Measurements from ENCODE around the gene SLC34A3.

Gene SLC34A3

DNA sequence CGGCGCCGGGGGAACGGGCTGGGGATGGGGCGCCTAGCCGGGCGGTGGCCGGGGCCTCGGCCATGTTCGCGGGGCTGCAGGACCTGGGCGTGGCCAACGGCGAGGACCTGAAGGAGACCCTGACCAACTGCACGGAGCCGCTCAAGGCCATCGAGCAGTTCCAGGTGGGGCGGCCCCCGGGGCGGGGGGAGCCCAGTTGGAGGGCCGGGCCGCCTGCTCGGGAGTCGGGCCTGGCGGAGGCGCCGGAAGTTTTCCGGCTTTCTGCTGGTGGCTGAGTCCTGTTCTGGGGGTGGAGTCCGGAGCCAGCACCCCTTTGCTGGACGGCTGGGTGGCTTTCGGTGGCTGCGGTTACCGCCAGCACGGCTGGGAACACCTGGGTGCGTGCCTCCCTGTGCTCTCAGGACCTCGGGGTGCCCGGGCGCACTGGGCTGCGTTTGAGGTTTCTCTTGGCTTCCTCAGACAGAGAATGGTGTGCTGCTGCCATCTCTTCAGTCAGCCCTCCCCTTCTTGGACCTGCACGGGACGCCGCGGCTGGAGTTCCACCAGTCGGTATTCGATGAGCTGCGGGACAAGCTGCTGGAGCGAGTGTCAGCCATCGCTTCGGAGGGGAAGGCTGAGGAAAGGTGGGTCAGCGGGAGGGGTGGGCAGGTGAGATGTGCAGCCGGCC is 24.9 kb downstream of the SLC34A3 start:
- DNase-seq, result peak in 3 of 56 donors; percentile 50 to 56 (median 50)

DNA sequence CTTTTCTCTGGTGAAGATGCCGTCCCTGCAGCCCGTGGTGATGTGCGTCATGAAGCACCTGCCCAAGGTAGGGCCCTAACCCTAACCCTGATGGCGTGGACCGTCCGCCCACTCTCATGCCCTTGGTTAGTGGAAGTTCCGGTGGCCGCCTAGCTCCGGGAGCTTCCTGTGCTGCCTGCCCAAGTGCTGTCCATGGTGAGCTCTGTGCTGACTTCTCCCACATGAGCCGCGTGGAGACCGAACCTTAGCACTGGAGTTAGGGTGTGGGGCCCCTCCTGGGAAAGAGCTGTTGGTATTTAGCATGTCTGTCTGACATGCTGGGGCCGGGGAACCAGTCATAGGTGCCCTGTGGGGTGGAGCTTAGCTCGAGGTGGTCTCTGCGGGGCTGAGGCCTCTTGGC is 25.7 kb downstream of the SLC34A3 start:
- DNase-seq, result no peak

DNA sequence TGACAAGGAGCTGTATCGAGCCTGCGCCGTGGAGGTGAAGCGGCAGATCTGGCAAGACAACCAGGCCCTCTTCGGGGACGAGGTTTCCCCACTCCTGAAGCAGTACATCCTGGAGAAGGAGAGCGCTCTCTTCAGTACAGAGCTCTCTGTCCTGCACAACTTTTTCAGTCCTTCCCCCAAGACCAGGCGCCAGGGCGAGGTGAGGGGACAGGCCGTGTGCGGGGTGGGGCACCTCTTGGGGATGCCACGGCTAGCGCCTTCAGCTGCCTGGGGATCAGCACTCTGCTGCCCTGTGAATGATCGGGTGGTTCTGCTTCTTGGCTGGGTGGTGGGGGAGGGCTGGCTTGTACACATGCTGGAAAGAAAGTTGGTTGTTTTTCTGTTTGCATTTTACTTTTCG is 26.2 kb downstream of the SLC34A3 start:
- DNase-seq, result no peak

DNA sequence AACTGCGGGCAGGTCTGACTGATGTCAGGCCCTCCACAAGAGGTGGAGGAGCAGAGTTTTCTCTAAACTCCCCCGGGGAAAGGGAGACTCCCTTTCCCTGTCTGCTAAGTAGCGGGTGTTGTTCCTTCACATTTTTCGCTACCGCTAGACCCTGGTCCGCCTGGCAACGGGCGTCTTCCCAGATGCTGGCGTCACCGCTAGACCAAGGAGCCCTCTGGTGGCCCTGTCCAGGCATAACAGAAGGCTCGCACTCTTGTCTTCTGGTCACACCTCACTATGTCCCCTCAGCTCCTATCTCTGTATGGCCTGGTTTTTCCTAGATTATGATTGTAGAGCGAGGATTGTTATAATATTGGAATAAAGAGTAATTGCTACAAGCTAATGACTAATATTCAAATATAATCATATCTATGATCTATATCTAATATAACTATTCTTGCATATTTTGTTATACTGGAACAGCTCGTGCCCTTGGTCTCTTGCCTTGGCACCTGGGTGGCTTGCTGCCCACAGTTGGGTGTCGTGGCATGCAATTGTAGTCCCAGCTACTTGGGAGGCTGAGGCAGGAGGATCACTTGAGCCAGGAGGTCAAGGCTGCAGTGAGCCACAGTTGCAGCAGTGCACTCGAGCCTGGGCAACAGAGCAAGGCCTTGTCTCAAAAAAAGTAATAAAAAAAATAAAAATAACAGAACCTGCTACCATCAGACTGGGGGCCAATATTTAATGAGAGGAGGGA is 31.6 kb downstream of the SLC34A3 start:
- DNase-seq, result peak in 6 of 56 donors; percentile 8 to 51 (median 14)

DNA sequence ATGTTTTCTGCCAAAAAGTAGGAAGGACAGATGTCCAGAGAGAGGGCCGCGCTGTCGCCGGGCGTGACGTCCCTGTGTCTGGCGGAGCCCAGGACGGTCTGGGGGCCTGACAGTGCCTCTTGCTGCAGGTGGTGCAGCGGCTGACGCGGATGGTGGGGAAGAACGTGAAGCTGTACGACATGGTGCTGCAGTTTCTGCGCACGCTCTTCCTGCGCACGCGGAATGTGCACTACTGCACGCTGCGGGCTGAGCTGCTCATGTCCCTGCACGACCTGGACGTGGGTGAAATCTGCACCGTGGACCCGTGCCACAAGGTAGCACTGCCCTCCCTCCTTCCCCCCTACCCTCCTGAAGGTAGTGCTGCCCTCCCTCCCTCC is 32.2 kb downstream of the SLC34A3 start:
- no peak for DNase-seq

DNA sequence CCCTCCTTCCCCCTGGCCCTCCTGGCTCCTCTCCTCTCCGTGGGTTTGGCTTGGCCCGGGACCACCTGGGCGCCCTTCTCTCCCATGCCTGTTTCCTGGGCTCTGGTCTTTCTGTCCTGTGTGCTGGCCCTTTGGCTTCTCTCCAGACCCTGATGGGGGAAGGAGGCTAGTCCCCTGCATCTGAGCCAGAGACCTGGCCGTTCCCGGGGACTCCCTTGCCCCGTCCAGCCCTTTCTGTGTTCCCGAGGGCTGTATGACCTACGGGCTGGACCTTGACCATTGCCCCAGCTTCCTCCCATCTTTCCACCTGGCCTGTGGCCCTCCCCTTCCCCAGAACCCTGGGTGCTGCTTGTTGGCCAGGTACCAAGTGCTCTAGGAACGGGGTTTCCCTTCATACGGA is 32.8 kb downstream of the SLC34A3 start:
- no peak for DNase-seq

DNA sequence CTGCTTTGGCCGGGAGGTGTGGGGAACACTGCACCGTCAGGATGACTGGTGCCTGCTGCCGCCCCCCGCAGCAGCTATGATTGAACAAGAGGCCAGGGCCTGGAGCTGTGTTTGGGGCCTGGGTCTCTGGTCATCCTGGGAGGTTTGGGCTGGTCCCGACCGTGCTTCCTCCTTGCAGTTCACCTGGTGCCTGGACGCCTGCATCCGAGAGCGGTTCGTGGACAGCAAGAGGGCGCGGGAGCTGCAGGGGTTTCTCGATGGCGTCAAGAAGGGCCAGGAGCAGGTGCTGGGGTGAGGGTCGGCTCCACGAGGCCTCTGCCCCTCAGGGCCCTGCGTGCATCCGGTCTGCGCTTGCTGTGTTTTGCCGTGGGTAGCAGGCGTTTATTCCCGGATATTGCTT is 33.4 kb downstream of the SLC34A3 start:
- DNase-seq, result no peak

DNA sequence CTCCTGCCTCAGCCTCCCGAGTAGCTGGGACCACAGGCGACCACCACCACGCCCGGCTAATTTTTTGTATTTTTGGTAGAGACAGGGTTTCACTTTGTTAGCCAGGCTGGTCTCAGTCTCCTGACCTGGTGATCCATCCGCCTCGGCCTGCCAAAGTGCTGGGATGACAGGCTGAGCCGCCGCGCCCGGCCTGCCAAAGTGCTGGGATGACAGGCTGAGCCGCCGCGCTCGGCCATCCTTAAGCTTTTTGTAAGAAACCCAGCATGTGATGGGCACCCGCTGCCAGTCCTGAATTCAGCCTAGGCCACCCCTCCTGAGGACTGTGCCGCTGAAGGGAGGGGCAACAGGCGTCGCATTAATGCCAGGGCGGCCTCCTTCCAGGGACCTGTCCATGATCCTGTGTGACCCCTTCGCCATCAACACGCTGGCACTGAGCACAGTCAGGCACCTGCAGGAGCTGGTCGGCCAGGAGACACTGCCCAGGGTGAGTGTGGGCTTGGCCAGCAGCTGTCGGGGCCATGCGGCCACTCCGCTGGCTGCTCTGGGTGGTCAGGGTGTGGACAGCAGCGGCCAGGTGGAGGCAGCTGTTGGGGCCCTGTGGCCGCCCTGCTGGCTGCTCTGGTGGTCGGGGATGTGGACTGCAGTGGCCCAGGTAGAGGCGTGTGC is 34.9 kb downstream of the SLC34A3 start:
- no peak for DNase-seq

DNA sequence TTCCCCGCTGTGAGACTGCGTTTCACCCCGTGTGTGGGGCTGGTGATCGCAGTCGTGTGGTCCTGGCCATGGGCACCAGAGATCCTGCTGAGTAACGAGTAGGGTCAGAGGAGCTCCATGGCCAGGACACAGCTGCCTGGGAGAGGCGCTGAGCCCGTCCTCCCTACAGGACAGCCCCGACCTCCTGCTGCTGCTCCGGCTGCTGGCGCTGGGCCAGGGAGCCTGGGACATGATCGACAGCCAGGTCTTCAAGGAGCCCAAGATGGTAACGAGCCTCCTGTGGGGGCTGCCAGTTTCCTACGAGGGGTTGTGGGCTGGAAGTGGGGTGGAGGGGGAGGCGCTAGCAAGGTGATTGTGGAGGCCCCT is 35.4 kb downstream of the SLC34A3 start:
- no peak for DNase-seq

DNA sequence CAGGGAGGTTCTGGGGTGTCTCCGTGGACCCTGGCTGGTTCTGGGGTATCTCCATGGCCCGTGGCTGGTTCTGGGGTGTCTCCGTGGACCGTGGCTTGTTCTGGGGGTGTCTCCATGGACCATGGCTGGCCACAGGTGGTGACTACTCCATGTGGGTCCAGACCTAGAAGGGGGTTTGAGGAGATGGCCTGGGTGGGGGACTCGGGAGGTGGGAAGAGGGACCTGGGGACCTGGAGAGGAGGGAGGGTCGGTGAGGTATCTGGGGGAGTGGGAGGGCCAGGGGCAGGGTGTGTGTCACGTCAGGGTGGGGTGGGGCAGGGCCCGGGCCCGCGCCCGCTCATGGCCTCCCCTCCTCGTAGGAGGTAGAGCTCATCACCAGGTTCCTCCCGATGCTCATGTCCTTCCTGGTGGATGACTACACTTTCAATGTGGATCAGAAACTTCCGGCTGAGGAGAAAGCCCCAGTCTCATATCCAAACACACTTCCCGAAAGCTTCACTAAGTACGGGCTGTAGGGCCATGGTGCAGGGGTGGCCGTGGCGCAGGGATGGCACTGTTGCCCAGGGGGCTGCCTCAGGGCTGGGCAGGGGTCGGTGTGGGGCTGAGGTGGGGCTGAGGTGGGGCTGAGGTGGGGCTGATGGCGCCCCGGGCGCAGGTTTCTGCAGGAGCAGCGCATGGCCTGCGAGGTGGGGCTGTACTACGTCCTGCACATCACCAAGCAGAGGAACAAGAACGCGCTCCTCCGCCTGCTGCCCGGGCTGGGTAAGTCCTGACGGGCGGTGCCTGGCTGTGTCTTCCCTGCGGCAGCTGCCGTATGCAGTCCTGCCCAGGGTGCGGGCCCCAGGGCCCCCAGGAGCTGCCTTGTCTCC is 36.1 kb downstream of the SLC34A3 start:
- no peak for DNase-seq

DNA sequence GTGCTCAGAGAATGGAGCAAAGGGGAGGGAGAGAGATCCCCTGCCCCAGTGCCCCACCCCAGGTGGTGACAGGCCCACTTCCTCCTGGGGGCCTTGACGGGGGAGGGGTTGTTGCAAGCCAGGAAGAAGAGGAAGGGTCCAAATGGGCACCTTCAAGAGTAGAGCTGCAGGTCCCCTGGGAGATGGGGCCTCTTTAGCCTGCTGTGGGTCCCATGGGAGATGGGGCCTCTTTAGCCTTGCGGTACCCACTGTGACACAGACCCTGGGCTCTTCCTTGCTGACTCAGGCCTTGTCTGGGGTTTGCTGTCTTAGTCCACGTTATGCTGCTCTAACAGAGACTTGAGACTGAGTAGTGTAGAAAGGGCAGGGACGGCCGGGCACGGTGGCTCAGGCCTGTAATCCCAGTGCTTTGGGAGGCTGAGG is 37.2 kb downstream of the SLC34A3 start:
- DNase-seq, result no peak

DNA sequence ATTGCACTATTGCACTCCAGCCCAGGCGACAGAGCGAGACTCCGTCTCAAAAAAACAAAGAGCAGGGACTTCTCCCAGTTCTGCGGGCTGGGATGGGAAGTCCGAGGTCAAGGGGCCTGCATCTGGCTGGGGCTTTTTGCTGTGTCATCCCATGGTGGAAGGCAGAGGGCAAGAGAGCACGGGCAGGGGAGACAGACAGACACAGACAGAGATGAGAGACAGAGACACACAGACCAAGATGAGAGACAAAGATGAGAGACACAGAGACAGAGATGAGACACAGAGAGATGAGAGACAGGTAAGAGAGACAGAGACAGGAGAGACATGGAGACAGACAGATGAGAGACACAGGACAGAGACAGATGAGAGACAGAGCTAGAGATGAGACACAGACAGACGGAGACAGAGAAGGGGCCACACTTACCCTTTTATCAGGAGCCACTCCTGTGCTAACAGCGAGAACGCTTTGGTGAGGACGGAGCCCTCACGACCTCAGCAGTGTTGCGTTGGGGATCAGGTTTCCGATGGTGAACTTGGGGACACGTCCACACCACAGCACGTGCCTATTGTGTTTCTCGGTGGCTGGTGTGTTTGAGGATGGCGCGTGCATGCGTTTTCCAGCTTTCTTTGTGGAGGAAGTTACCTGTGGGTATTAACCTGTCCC is 38.0 kb downstream of the SLC34A3 start:
- DNase-seq, result no peak

DNA sequence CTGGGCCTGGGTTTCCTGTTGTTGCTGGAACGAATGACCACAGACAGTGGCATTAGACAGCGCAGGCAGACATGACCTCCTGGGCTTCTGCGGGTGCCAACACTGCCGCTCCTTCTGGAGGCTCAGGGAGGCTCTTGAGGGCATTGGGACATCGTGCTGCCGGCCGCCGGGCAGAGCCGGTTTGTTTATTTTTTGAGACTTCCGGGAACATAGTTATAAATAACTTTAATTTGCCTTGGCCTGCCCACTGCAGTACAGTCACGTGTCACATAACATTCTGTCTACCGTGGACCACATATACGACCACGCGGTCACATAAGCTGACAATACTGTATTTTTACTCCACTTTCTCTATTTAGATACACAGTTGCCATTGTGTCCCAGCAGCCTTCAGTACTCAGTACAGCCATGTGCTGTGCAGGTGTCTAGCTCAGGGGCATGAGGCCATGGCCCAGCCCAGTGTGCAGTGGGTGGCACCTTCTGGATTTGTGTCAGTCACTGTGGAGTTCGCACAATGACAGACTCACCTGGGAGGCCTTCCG is 38.6 kb downstream of the SLC34A3 start:
- DNase-seq, result no peak

DNA sequence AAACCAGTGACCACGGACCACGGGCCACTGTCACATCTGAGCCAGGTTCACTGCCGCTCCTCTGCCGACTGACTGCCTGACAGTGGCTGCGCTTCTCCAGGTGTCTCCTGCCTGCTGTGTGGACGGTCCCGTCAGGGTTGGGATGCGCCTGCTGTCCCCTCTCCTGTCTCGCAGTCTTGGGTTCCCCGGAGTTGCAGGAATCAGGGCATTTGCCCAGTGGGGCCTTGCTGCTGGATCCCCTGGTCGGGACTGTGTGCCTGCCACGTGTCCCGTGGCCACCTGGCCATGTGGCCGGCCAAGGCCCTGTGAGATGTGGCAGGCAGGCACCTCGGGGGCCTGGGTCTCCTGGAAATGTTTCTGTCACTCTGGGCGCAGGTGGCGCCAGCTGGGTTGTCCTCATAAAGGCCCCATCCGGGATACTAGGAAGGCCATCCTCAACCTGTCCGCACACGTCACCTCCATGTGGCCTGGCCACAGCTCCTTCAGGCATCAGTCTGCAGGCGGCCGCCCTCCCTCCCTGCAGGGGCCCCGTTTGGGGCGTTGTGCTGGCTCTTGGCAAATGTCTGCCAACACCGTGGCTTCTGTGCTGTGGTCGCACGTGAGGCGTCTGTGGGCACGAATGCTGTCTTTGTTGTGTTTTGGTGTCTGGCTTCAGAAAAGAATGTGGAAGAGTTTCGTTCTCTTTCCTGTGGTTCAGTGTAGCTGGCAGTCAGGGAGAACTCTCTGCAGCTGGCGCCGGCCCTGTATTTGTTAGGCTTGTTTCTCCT is 40.4 kb downstream of the SLC34A3 start:
- DNase-seq, result no peak

DNA sequence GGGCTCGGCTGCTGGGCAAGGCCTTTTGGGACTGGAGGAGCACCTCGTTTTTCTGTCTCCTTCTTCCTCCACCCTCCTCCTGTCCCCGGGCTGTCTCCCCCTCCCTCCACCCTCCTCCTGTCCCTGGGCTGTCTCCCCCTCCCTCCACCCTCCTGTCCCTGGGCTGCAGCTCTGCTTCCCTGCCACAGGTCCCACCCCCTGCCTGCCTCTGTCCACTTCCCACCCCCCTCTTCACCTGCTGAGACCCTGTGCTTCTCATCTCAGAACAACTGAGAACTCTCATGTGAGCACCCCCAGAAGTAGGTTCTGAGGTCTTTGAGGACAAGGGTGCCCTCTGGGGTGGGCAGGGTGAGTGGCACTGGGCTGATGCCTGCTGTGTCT is 41.0 kb downstream of the SLC34A3 start:
- DNase-seq, result no peak

DNA sequence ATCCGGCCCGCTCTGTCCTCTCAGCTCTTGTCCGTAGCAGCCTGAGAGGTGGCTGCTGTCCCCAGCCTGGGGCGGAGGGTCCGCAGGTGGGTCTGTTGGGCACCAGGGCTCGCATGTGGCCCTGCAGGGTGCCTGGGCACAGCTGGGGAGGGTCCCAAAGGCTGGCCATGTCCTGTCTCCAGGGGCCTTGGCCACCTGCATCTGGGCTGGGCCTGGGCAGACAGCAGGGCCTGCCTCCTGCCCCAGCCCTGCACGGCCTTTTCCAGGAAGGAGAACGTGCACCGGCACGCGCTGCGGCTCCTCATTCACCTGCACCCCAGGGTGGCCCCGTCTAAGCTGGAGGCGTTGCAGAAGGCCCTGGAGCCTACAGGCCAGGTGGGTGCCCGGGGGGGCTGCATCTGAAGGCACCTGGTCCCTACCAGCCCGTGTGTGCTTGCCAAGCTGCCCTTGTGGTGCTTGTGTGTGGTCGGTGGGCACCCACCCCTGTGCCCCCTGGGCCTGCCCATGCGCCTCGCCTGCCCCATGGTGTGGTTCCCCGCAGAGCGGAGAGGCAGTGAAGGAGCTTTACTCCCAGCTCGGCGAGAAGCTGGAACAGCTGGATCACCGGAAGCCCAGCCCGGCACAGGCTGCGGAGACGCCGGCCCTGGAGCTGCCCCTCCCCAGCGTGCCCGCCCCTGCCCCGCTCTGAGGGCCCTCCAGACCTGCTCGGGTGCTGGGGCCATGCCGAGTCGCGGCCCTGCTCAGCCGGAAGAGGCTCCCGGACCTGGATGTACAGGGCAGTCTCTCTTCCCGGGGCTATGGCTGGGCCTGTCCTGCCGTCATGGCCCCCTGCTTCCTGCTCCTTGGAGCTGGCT is 41.8 kb downstream of the SLC34A3 start:
- no peak for DNase-seq

DNA sequence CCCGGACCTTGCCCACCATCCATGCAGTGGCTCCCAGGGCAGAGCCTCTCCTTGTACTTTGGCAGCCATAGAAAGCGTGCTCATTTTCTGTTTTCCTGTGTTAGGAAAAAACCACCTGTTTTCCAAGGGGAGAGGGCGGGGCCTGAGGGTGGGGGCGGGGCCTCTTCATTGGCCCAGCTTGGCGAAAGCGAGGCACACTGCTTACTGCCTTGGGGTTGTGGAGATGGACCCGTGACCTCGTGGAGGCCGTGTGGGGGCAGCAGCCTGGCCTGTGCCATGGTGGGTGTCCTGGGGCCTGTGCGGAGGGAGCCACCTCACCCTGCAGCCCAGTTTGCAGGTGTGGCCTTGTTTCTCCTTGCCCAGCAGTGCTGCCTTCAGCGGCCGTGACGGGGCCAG is 42.4 kb downstream of the SLC34A3 start:
- no peak for DNase-seq

DNA sequence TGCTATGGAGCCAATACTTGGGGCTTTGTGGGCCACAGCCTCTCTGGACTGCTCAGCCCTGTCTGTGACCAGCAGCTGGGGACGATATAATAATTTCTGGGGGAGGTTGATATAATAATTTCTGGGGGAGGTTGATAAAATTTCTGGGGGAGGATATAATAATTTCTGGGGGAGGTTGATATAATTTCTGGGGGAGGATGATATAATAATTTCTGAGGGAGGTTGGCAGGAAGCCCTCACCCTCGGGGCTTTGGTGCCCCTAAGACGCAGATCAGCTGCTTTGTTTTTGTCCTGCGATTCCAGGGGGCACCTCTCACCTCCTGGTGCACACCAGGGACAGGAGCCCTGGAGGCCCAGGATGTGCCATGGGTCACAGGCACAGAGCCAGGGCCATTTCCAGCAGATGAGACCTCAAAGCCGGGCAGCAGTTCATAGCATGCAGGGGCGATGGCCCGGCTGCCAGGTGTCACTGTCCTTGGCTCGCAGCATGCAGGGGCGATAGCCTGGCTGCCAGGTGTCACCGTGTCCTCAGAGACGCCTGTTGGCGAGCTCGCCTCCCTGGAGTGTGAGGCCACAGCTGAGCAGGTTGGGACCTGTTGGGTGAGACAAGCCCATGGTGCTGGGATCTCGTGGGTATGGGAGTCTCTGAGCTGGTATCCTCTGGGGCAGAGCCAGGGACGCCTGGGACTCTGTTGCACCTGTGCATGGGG is 43.1 kb downstream of the SLC34A3 start:
- no peak for DNase-seq

DNA sequence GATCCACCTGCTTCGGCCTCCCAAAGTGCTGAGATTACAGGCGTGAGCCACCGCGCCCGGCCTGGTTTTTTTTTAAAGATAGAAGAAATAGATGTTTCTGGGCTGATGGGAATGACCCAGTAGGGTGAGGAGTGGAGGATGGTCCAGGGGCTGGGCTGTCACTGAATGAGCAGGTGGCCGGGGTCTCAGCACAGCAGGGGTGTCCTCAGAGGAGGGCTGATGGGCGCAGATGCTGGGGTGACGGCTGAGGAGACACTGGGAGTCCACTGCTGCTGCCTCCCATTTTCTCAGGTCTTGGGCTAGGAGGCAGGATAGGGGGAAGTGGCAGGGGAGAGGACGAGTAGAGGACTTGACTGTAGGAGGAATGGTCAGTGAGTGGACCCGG is 44.5 kb downstream of the SLC34A3 start:
- DNase-seq, result no peak
